ENCODE results near the gene SRSF2.

DNA sequence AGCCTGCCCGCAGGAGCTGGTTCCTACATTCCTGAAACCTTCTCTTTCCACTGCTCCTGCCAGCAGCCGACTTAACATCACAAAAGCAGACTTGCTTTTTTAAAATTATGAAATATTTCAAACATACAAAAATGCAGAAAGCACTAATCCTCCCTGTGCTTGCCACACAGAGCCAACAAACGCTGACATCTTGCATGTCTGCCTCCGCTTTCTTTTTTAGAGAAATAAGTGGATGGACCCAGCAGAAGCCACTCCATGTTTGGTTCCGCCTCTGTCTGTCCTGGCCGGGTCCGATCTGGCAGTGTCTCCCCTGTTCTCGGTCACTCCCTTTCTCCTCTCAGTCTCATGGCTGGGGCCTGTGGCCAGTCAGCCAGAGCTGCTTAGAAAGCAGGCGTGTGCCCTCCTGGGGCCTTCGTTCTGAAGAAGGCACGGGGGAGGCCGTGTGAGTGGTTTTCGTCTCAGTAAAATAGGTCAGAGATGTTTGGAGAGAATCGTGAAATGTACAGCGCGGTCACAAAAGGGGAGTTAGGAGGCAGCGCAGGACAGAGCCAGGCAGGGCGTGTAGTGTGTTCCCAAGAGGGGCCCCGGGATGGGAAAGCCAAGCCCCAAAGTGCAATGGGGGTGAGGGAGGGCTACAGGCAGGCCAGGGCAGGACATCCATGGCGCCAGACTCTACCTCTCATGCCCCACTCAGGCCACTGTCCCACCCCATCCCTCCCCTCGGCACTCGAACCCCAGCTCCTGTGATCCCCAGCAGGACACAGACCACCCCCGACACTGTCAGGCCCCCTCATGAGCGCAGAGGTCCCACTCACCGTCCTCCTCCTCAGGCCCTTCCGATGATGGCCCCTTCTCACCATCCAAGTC is 49.6 kb downstream of the SRSF2 start:
- no peak for TF ChIP-seq POLR2AphosphoS5 (IDR thresholded peaks at IDR 0.05; ENCODE audit: low read depth, low read length)
- no peak for TF ChIP-seq TAF1 (IDR thresholded peaks at IDR 0.05; ENCODE audit: borderline replicate concordance, low read depth, low read length)
